ENCODE results near the gene PRKD2. TPM values are rescaled to one million over a fixed set of nuclear protein-coding genes. Genes with fewer than 3 reads are reported as not detected.

Gene PRKD2
- total RNA-seq, 1 experiment from 2014 or later, result 29.4 TPM

GRCh38 chr19:46691104-46691503, 25.8 kb downstream of the PRKD2 start:
- Histone ChIP-seq H3K27me3 (ENCODE audit: control insufficient read depth, insufficient read depth, low read length) (no peaks in the 10 kb centered on the region), H3K4me3 (ENCODE audit: insufficient read depth, low read depth, low read length) (no peak overlapping the region), H3K36me3 (replicated peaks; ENCODE audit: control insufficient read depth, insufficient read depth, low read length) (peaks cover 54% of the 10 kb centered on the region)
- no peak for DNase-seq

- no peak for DNase-seq
- Histone ChIP-seq H3K4me3 (ENCODE audit: insufficient read depth, low read depth, low read length) (no peak overlapping the region), H3K27me3 (ENCODE audit: control insufficient read depth, insufficient read depth, low read length) (no peaks in the 10 kb centered on the region), H3K36me3 (replicated peaks; ENCODE audit: control insufficient read depth, insufficient read depth, low read length) (peaks cover 52% of the 10 kb centered on the region)
These were observed 27.6 kb downstream of the PRKD2 start for GRCh38 chr19:46689358-46689757.

- H3K27me3 ChIP-seq (ENCODE audit: control insufficient read depth, insufficient read depth, low read length), result no peaks in the 10 kb centered on the region
- peaks cover 44% of the 10 kb centered on the region for H3K36me3 ChIP-seq (replicated peaks; ENCODE audit: control insufficient read depth, insufficient read depth, low read length)
- no peak for DNase-seq
- no peak overlapping the region for H3K4me3 ChIP-seq (ENCODE audit: insufficient read depth, low read depth, low read length)
These were observed 29.3 kb downstream of the PRKD2 start for GRCh38 chr19:46687438-46688145.

GRCh38 chr19:46685189-46685588, 31.7 kb downstream of the PRKD2 start:
- H3K4me3 ChIP-seq (ENCODE audit: insufficient read depth, low read depth, low read length), result no peak overlapping the region
- peaks cover 34% of the 10 kb centered on the region for H3K36me3 ChIP-seq (replicated peaks; ENCODE audit: control insufficient read depth, insufficient read depth, low read length)
- no peaks in the 10 kb centered on the region for H3K27me3 ChIP-seq (ENCODE audit: control insufficient read depth, insufficient read depth, low read length)
- no peak for DNase-seq

- peak; percentile 98 for DNase-seq
- H3K27me3 ChIP-seq (ENCODE audit: control insufficient read depth, insufficient read depth, low read length), result no peaks in the 10 kb centered on the region
- H3K36me3 ChIP-seq (replicated peaks; ENCODE audit: control insufficient read depth, insufficient read depth, low read length), result peaks cover 24% of the 10 kb centered on the region
- no peak overlapping the region for H3K4me3 ChIP-seq (ENCODE audit: insufficient read depth, low read depth, low read length)
These were observed 38.7 kb downstream of the PRKD2 start for GRCh38 chr19:46678110-46678732.

GRCh38 chr19:46674416-46675178, 42.3 kb downstream of the PRKD2 start:
- H3K27me3 ChIP-seq (ENCODE audit: control insufficient read depth, insufficient read depth, low read length), result no peaks in the 10 kb centered on the region
- peaks cover 14% of the 10 kb centered on the region for H3K36me3 ChIP-seq (replicated peaks; ENCODE audit: control insufficient read depth, insufficient read depth, low read length)
- peak; percentile 95 for DNase-seq
- H3K4me3 ChIP-seq (ENCODE audit: insufficient read depth, low read depth, low read length), result no peak overlapping the region

- H3K27me3 ChIP-seq (ENCODE audit: control insufficient read depth, insufficient read depth, low read length), result no peaks in the 10 kb centered on the region
- H3K36me3 ChIP-seq (replicated peaks; ENCODE audit: control insufficient read depth, insufficient read depth, low read length), result peaks cover 13% of the 10 kb centered on the region
- no peak overlapping the region for H3K4me3 ChIP-seq (ENCODE audit: insufficient read depth, low read depth, low read length)
- no peak for DNase-seq
These were observed 46.1 kb downstream of the PRKD2 start for GRCh38 chr19:46670813-46671212.

- no peak for DNase-seq
- Histone ChIP-seq H3K4me3 (ENCODE audit: insufficient read depth, low read depth, low read length) (no peak overlapping the region), H3K27me3 (ENCODE audit: control insufficient read depth, insufficient read depth, low read length) (no peaks in the 10 kb centered on the region; the same call in 1 of the 2 replicates), H3K36me3 (replicated peaks; ENCODE audit: control insufficient read depth, insufficient read depth, low read length) (peaks cover 3% of the 10 kb centered on the region)
These were observed 48.3 kb downstream of the PRKD2 start for GRCh38 chr19:46668662-46669061.

- H3K36me3 ChIP-seq (replicated peaks; ENCODE audit: control insufficient read depth, insufficient read depth, low read length), result no peaks in the 10 kb centered on the region
- no peak overlapping the region for H3K4me3 ChIP-seq (ENCODE audit: insufficient read depth, low read depth, low read length)
- peaks cover 7% of the 10 kb centered on the region; the same call in 1 of the 2 replicates for H3K27me3 ChIP-seq (ENCODE audit: control insufficient read depth, insufficient read depth, low read length)
- DNase-seq, result no peak
These were observed 51.8 kb downstream of the PRKD2 start for GRCh38 chr19:46665072-46665471.

- peak overlapping the region; percentile 16; the same call in 1 of the 2 replicates for H3K4me3 ChIP-seq (ENCODE audit: insufficient read depth, low read depth, low read length)
- peaks cover 23% of the 10 kb centered on the region for H3K27me3 ChIP-seq (ENCODE audit: control insufficient read depth, insufficient read depth, low read length)
- no peaks in the 10 kb centered on the region for H3K36me3 ChIP-seq (replicated peaks; ENCODE audit: control insufficient read depth, insufficient read depth, low read length)
- peak; percentile 80 for DNase-seq
These were observed 55.0 kb downstream of the PRKD2 start for GRCh38 chr19:46661735-46662592.

- peaks cover 23% of the 10 kb centered on the region for H3K27me3 ChIP-seq (ENCODE audit: control insufficient read depth, insufficient read depth, low read length)
- peak within 1 kb of the TSS; percentile 58 for H3K4me3 ChIP-seq (ENCODE audit: insufficient read depth, low read depth, low read length)
- DNase-seq, result peak; percentile 99
- no peaks in the 10 kb centered on the region for H3K36me3 ChIP-seq (replicated peaks; ENCODE audit: control insufficient read depth, insufficient read depth, low read length)
These were observed 55.7 kb downstream of the PRKD2 start, which contains the start of gene DACT3 for GRCh38 chr19:46661020-46661731. Gene DACT3 (minus strand): TSS chr19:46661182. CDS start chr19:46661064, 118 bp downstream.

GRCh38 chr19:46660551-46661019, 56.3 kb downstream of the PRKD2 start:
- DNase-seq, result peak; percentile 79
- H3K4me3 ChIP-seq (ENCODE audit: insufficient read depth, low read depth, low read length), result peak overlapping the region; percentile 58
- H3K27me3 ChIP-seq (ENCODE audit: control insufficient read depth, insufficient read depth, low read length), result peaks cover 23% of the 10 kb centered on the region
- H3K36me3 ChIP-seq (replicated peaks; ENCODE audit: control insufficient read depth, insufficient read depth, low read length), result no peaks in the 10 kb centered on the region

GRCh38 chr19:46660008-46660517, 56.9 kb downstream of the PRKD2 start:
- peak overlapping the region; percentile 58; the same call in 1 of the 2 replicates for H3K4me3 ChIP-seq (ENCODE audit: insufficient read depth, low read depth, low read length)
- peaks cover 23% of the 10 kb centered on the region for H3K27me3 ChIP-seq (ENCODE audit: control insufficient read depth, insufficient read depth, low read length)
- H3K36me3 ChIP-seq (replicated peaks; ENCODE audit: control insufficient read depth, insufficient read depth, low read length), result no peaks in the 10 kb centered on the region
- peak; percentile 77 for DNase-seq
